A673 (cell line): ENCODE measurements around the gene CTIF.

Experiments
- CTCF ChIP-seq: fragments of 300-800, 200-600 bp; sonication (generic); conservative IDR thresholded peaks from 2 replicates; pipeline ENCODE4 v1.5.1; 2017; ENCODE audit warnings: low read depth, mild to moderate bottlenecking, antibody characterized with exemption, low read length, moderate library complexity, mixed read lengths
- EZH2 ChIP-seq: fragments of 200-600 bp; sonication (generic); IDR thresholded peaks from 2 replicates; pipeline ENCODE4 v1.6.1; 2017; ENCODE audit warnings: borderline replicate concordance, low read depth, mild to moderate bottlenecking, mixed read lengths, antibody characterized with exemption, low read length; ENCODE audit not compliant: poor library complexity, severe bottlenecking

GRCh38 chr18:48752928-48753327, 214.1 kb downstream of the CTIF start:
- TF ChIP-seq CTCF (no peak), EZH2 (no peak)
